K562 (cell line): ENCODE measurements around the gene MAML3. TPM values are rescaled to one million over a fixed set of nuclear protein-coding genes. Genes with fewer than 3 reads are reported as not detected.

Experiments used
- ATAC-seq: fragments of 200-7000 bp; cut with Tn5 transposase; 3 replicates; pipeline ENCODE4 v1.9.1; 2020; ENCODE audit warnings: moderate library complexity
- BruUV-seq: library from RNA; stranded (reverse); fragments of 400-500 nt; replicated peaks from 2 replicates; lab custom pipeline; 2021; lab: Mats Ljungman, UMichigan
- CTCF ChIA-PET: fragments of 300-600 bp; formaldehyde crosslinking; extraction: SDS; loops from one replicate; lab custom pipeline; 2021; ENCODE audit warnings: low intra/inter-chr PET ratio; lab: Yijun Ruan, JAX
- POLR2A ChIA-PET: fragments of 300-600, 350-650 bp; sonication (Branson Sonifier 250); formaldehyde crosslinking; extraction: SDS; loops from one replicate; lab custom pipeline; 2021; ENCODE audit warnings: antibody characterized with exemption, inconsistent platforms; lab: Yijun Ruan, JAX
- DNase-seq, 4 experiments: peaks; one replicate each; pipeline versions ENCODE4 v3.0.0 to v3.0.0-alpha.2; 2011 to 2018; ENCODE audit warnings: low spot score in 3 of 4, mixed read lengths in 3 of 4; ENCODE audit errors: extremely low read depth in 1 of 4
- FAIRE-seq: peaks from 2 replicates; lab custom pipeline; 2011; peaks lifted over from hg19 to GRCh38; lab: Jason Lieb, UNC
- H2AFZ ChIP-seq: 2 replicates; pipeline ENCODE4 v1.6.0; 2011; ENCODE audit warnings: low read depth, low read length, control low read depth, inconsistent platforms
- H3K27ac ChIP-seq: fragments of 200-600 bp; 3 replicates; pipeline ENCODE4 v1.8.0; 2011; ENCODE audit warnings: low read depth, mild to moderate bottlenecking, control low read depth, inconsistent platforms, low read length, moderate library complexity, mixed read lengths; ENCODE audit errors: extremely low read depth
- H3K27me3 ChIP-seq, 2 experiments: fragments of 300-600 bp in 1 of 2; 2 replicates in 1 of 2; 3 replicates in 1 of 2; pipeline versions ENCODE4 v1.6.0 to v1.8.0; 2011; ENCODE audit warnings: inconsistent platforms in 2 of 2, low read length in 2 of 2, mild to moderate bottlenecking in 1 of 2, mixed read lengths in 1 of 2, moderate library complexity in 1 of 2; ENCODE audit not compliant: control insufficient read depth in 2 of 2, insufficient read depth in 2 of 2
- H3K36me3 ChIP-seq: fragments of 300-600 bp; 3 replicates; pipeline ENCODE4 v1.8.0; 2011; ENCODE audit warnings: mild to moderate bottlenecking, low read length, inconsistent platforms; ENCODE audit not compliant: control insufficient read depth, insufficient read depth
- H3K4me1 ChIP-seq, 2 experiments: fragments of 200-600 bp in 1 of 2; replicated peaks in 1 of 2; 2 replicates in 1 of 2; 3 replicates in 1 of 2; pipeline versions ENCODE4 v1.5.1 to v1.8.0; 2011; ENCODE audit warnings: inconsistent platforms in 2 of 2, low read length in 2 of 2, mild to moderate bottlenecking in 1 of 2, mixed read lengths in 1 of 2, moderate library complexity in 1 of 2; ENCODE audit not compliant: control insufficient read depth in 2 of 2, insufficient read depth in 2 of 2
- H3K4me2 ChIP-seq: 2 replicates; pipeline ENCODE4 v1.6.1; 2011; ENCODE audit warnings: low read length, control low read depth, inconsistent platforms, mixed read lengths; ENCODE audit not compliant: insufficient read depth
- H3K4me3 ChIP-seq: fragments of 200-600 bp; sonication (generic), shearing (Covaris generic); 2 replicates; pipeline ENCODE4 v1.5.1; 2016; ENCODE audit warnings: control low read depth, inconsistent platforms
- H3K79me2 ChIP-seq: fragments of 200-600 bp; 3 replicates; pipeline ENCODE4 v1.8.0; 2011; ENCODE audit warnings: low read length, inconsistent platforms; ENCODE audit not compliant: control insufficient read depth, insufficient read depth
- H3K9ac ChIP-seq, 2 experiments: 2 replicates each; pipeline versions ENCODE4 v1.6.0 to v1.6.1; 2011; ENCODE audit warnings: low read depth in 2 of 2, low read length in 2 of 2, control low read depth in 1 of 2, inconsistent platforms in 1 of 2, mild to moderate bottlenecking in 1 of 2, mixed read lengths in 1 of 2; ENCODE audit not compliant: insufficient read depth in 1 of 2
- H3K9me1 ChIP-seq: one replicate; pipeline ENCODE4 v1.6.0; 2011; ENCODE audit warnings: inconsistent platforms, mild to moderate bottlenecking, low read length, moderate library complexity; ENCODE audit not compliant: control insufficient read depth, insufficient read depth
- H3K9me3 ChIP-seq: replicated peaks from 2 replicates; pipeline ENCODE4 v1.5.1; 2011; ENCODE audit warnings: low read depth, low read length, inconsistent platforms; ENCODE audit not compliant: control insufficient read depth, insufficient read depth
- H4K20me1 ChIP-seq: replicated peaks from 2 replicates; pipeline ENCODE4 v1.6.1; 2011; ENCODE audit warnings: low read length, inconsistent platforms, mixed read lengths; ENCODE audit not compliant: control insufficient read depth, insufficient read depth
- HDAC3 ChIP-seq: fragments of 450-650 bp; IDR thresholded peaks from 2 replicates; pipeline ENCODE4 v1.6.1; 2018; ENCODE audit warnings: borderline replicate concordance, mild to moderate bottlenecking, moderate library complexity; ENCODE audit not compliant: partially characterized antibody
- MXD1 ChIP-seq: fragments of 250-450 bp; sonication (Bioruptor Pico); IDR thresholded peaks from 2 replicates; pipeline ENCODE4 v1.8.0; 2021; ENCODE audit warnings: borderline replicate concordance, mild to moderate bottlenecking, moderate library complexity; ENCODE audit not compliant: poor library complexity, severe bottlenecking
- NELFE ChIP-seq: IDR thresholded peaks from 2 replicates; pipeline ENCODE4 v1.6.1; 2011; ENCODE audit warnings: mild to moderate bottlenecking; ENCODE audit not compliant: insufficient read depth, insufficient read length
- RERE ChIP-seq: sonication (generic); formaldehyde crosslinking; IDR thresholded peaks from 2 replicates; pipeline ENCODE4 v1.8.0; 2023; ENCODE audit warnings: missing genetic modification reagents, mild to moderate bottlenecking, borderline replicate concordance
- SLC30A9 ChIP-seq: fragments of 250-450 bp; sonication (Bioruptor Pico); IDR thresholded peaks from 2 replicates; pipeline ENCODE4 v1.8.0; 2022; ENCODE audit warnings: mild to moderate bottlenecking, moderate library complexity
- ZC3H8 ChIP-seq: fragments of 450-650 bp; IDR thresholded peaks from 2 replicates; pipeline ENCODE4 v1.6.1; 2017
- ZNF324 ChIP-seq: fragments of 250-450 bp; sonication (Bioruptor Pico); IDR thresholded peaks from 2 replicates; pipeline ENCODE4 v1.4.0; 2020; ENCODE audit warnings: mild to moderate bottlenecking
- WGBS: fragments of 100-300 bp; shearing (Covaris generic); methylation state at CpG from one replicate; pipeline ENCODE4 v1.1.6; 2016; ENCODE audit warnings: low coverage, mixed read lengths; ENCODE audit not compliant: insufficient coverage; ENCODE audit errors: missing lambda C conversion rate; 5-methylcytosine and 5-hydroxymethylcytosine counted together
- in situ Hi-C: fragments of 300-500 bp; cut with MboI; formaldehyde crosslinking; loops from 4 replicates; pipeline ENCODE4 v1.15.0; 2018; ENCODE audit warnings: inconsistent platforms, mixed read lengths
- intact Hi-C: fragments of 100-400 bp; cut with micrococcal nuclease; formaldehyde crosslinking; loops from 2 replicates; pipeline ENCODE4 v1.14.2; 2022
- polyA plus RNA-seq, 8 experiments: library from polyadenylated mRNA; depleted of rRNA in 4 of 8; stranded (reverse) in 5 of 8; unstranded in 3 of 8; fragments of >200 nt; fragmentation: Nextera tagmentation in 2 of 8; fragmentation: Illumina TruSeq in 1 of 8; extraction: Ambion mirVana in 2 of 8; extraction: Trizol in 1 of 8; gene quantifications; 2 replicates each; pipeline versions ENCODE4 v1.2.1 to v1.2.3, GENCODE V29; 2011 to 2014; ENCODE audit warnings: inconsistent platforms in 1 of 8, missing spikeins in 1 of 8
- total RNA-seq, 7 experiments: library from RNA; depleted of rRNA in 6 of 7; stranded (reverse); fragments of >200 nt in 6 of 7; fragmentation: Illumina TruSeq in 2 of 7; extraction: Trizol in 2 of 7; gene quantifications; 2 replicates each; pipeline versions ENCODE4 v1.2.1 to v1.2.3, GENCODE V29; 2011 to 2021; ENCODE audit warnings: low replicate concordance in 1 of 7

Gene MAML3
- total and polyA plus RNA-seq, 9 of the 15 experiments (the other 6 are each of a cell fraction or from before 2014, with no cell fraction given), result 0.01 to 0.55 (median 0.25) TPM

GRCh38 chr4:139968831-139969230 lies 185.2 kb downstream of the MAML3 start:
- no peaks in the 10 kb centered on the region for H3K9me1 ChIP-seq
- no peak for ATAC-seq
- no peaks in the 10 kb centered on the region for H3K79me2 ChIP-seq
- intact Hi-C loops, result no loop called here
- no peak overlapping the region for H3K4me2 ChIP-seq
- no peaks in the 10 kb centered on the region for H3K36me3 ChIP-seq
- H3K27me3 ChIP-seq, result no peaks in the 10 kb centered on the region
- in situ Hi-C loops, result no loop called here
- H3K9me3 ChIP-seq, result no peaks in the 10 kb centered on the region
- TF ChIP-seq ZC3H8 (no peak), RERE (CRISPR knock-in tag) (no peak), NELFE (no peak), MXD1 (CRISPR knock-in tag) (no peak), SLC30A9 (no peak), HDAC3 (no peak), ZNF324 (CRISPR knock-in tag) (no peak)
- TF ChIP-seq, all 486 proteins: peak for 0
- ChIA-PET POLR2A (no interaction called here), CTCF (no interaction called here)
- no peak for FAIRE-seq
- Histone ChIP-seq H3K4me1 (no peaks in the 10 kb centered on the region; a peak in 1 of 5 replicates), H4K20me1 (no peaks in the 10 kb centered on the region), H2AFZ (no peak overlapping the region), H3K27ac (no peak overlapping the region), H3K4me3 (no peak overlapping the region), H3K9ac (no peak overlapping the region)
- no peak for DNase-seq
- BruUV-seq, result no TSS peak
- WGBS, result 0% methylated on average over 3 of the region's 3 CpGs
